ENCODE results near the gene GPD2. TPM values are rescaled to one million over a fixed set of nuclear protein-coding genes. Genes with fewer than 3 reads are reported as not detected.

Gene GPD2
- total and polyA plus RNA-seq, 2 of the 8 experiments (the other 6 are each of a cell fraction or from before 2014, with no cell fraction given), result 8.4 to 43.1 TPM

GRCh38 chr2:156457523-156458517 lies 21.6 kb downstream of the GPD2 start (continued):
- no peak for TF ChIP-seq BCL11A (IDR thresholded peaks at IDR 0.05; ENCODE audit: low read depth in 2 of 2, low read length in 2 of 2)
- no peak for TF ChIP-seq JUND (IDR thresholded peaks at IDR 0.05; ENCODE audit: low read length)
- TF ChIP-seq SP2 (IDR thresholded peaks at IDR 0.05; ENCODE audit: low read length), result no peak
- no peak for TF ChIP-seq ZNF274 (IDR thresholded peaks at IDR 0.05; ENCODE audit: borderline replicate concordance, extremely low read depth, low read length)
- no peak for TF ChIP-seq USF2 (IDR thresholded peaks at IDR 0.05; ENCODE audit: low read length)
- TF ChIP-seq SAP30 (IDR thresholded peaks at IDR 0.05; ENCODE audit: insufficient read depth, insufficient replicate concordance, low read length), result no peak
- no peak for TF ChIP-seq TBP (IDR thresholded peaks at IDR 0.05; ENCODE audit: low read depth, low read length)
- TF ChIP-seq GTF2F1 (IDR thresholded peaks at IDR 0.05; ENCODE audit: borderline replicate concordance, low read depth, low read length), result no peak

Data from H1 (cell line).